GM18511 (cell line): ENCODE results near the gene SLC7A11.

ENCODE experiments used
- ATAC-seq: cut with Tn5 transposase; IDR thresholded peaks from one replicate; pipeline ENCODE4 v1.9.1; 2021; ENCODE audit warnings: mild to moderate bottlenecking, moderate library complexity; ENCODE audit not compliant: unreplicated experiment

SLC7A11 gene

GRCh38 chr4:138242076-138242833 lies at the start of gene SLC7A11:
SLC7A11 (minus strand) TSS chr4:138242349; CDS start chr4:138242069, 280 bp downstream.
- ATAC-seq: peak; percentile 98

GRCh38 chr4:138291431-138291830 lies 49.3 kb upstream of the SLC7A11 start:
- no peak for ATAC-seq

DNA sequence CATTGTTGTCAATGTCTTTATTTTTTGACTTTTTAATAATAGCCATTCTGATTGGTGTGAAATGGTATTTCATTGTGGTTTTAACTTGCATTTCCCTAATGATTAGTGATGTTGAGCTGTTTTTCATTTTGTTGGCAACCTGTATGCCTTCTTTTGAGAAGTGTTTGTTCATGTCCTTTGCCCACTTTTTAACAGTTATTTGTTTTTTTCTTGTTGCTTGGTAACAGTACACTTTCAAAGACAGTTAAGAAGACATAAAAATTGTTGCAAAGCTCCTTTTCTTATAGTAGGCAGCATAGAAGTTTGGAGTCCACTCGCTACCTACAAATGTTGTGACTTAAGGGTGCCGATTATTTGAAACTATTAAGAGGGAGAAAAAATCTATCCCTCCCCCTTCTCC lies 48.7 kb upstream of the SLC7A11 start:
- no peak for ATAC-seq

DNA sequence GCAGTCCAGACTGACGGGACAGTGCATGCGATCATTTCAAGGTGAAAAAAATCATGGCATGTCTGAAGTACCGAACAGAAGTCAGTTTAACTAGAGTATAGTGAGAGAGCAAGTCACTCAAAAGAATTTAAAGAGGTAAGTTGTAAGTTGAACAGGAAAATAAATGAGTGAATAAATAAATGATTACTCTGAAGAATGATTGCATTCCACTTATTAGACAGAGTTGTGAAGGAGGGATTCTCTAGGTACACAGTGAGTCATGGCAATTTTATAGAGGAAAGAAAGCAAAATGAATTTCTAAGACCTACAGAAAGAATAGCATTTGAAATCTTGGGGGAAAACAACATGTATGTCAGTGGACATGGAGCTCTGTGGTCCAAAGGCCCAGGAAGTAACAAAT lies 37.1 kb upstream of the SLC7A11 start:
- no peak for ATAC-seq

DNA sequence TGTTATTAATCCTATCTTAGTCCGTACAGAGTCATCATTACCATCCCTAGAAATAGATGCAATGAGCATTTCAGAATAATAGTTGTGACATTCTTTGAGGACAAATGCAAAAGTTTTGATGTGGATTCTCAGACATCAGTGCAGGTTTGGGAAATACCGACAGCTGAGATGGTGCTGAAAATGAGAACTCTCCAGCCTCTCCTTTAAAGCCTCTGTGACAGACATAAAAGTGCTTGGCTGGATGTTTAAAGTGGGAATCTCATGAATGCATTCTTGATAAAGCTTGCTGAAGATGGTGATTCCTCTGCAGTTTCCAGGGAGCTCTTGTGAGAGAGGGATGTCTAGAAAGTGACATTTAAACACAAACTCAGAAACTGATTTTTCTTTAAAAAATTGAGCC lies 35.0 kb upstream of the SLC7A11 start:
- no peak for ATAC-seq

DNA sequence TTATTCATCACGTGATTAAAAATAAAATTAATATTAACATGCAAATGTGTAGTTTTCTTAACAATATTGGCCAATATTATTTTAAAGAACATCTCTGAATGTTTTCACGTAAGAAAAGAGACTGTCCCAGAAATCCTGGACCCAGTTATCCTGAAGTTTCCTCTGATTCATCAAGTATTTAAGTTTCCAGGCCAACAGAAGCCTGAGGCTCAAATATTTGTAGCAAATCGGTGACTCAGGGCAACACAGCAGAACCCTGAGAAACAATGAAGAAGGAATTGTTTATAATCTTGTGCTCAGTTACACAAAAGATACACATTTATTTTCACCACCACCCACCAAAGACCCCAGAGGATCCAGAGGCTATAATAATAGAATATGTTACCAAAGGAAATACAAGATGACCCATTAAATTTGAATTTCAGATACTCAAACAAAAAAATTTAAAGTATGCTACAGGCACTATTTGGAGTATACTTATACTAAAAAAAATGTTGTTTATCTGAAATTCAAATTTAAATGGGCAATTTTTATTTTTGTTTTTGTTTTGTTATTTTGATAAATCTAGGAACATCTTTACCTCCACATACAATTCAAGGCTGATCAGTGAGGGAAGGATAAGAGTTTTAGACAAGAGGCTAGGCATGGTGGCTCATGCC lies 33.9 kb upstream of the SLC7A11 start:
- ATAC-seq: no peak

DNA sequence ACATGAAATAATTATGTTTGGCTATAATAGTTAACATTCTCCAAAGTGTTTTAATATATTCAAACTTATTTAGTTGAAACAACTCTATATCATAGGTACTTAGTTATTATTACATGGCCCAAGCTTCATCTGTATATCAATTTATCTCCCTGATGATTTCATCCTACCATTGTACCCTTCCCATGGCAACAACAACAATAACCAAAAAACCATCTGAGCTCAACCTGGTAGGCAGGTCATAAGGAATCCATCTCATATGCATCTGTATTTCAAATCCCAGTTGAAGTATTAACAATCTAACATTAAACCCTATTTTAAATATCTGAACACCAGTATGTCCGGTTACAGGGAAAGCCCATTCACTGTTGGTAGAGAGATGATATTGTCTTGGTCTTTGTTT lies 33.1 kb upstream of the SLC7A11 start:
- ATAC-seq: no peak

DNA sequence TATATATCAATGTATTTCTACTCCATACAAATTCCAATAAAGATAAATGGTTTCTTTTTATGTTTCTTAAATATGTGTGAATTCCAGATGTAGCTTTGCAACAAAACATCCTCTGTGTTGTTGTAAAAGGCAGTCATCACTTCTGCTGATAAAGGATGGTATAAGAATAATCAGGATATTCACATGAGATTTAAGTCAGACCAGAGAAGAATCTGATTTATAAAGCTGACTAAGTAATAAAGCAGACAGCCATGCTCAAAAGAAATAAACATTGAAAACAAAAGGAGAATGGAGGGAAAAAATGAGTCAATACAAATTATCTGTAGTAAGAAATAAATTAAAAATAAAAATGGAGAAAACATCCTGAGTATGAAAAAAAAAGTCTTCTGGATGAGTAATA lies 27.0 kb upstream of the SLC7A11 start:
- no peak for ATAC-seq

GRCh38 chr4:138267835-138268234 lies 25.7 kb upstream of the SLC7A11 start:
- ATAC-seq: no peak

DNA sequence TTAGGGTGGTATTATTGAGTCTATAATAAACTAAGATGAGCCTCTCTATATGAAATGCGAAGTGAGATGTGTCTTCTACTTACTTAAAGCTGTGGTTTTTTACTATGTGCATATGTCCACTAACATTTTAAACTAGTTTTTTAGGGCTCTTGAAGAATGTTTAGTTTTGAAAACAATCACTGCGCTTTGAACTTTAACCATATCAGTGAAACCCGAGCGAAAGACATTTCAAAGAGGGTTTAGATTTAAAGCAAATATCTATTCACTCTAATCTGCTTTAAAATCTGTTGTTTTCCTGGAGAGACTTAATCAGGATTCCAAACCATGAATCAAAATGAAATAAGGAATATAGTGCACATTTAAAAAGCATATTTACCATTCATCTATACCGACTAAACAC lies 24.8 kb upstream of the SLC7A11 start:
- ATAC-seq: no peak

GRCh38 chr4:138263247-138263816 lies 21.2 kb upstream of the SLC7A11 start:
- no peak for ATAC-seq

GRCh38 chr4:138262469-138262868 lies 20.3 kb upstream of the SLC7A11 start:
- no peak for ATAC-seq

DNA sequence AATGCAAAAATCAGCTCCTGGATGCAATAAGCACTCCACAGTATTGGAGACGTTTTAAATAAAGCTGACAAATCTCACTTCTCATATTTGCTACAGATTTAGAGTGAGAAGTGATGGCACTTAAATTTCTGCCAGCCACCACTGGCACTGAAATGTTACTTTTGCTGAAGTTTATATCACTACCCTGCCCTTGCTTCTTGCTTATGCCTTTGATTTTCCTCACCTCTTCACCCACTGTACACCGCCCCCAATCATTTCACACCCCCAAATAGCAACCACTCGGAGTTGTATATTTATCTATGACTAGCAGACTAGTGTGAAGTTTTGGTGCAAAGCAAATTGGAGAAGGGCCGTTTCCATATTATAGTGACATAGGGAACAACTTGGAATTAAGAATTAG lies 19.9 kb upstream of the SLC7A11 start:
- ATAC-seq: no peak

DNA sequence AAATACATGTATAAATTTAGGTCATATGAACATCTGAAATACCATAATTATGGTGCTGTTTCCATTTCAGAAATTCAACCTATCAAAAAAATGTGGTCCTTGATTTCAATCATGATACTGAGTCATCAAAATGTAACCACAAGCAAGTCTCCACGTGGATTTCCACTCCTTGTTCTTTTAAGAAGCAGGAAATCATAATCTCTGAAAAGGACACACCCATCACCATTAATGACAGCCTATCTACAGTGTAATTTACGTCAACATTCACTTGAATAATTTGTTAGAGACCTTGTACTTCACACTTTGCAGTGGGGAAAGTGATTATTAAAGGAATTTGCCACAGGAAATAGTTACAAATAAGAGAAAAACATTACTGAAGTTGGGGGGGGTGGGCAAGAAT lies 17.7 kb upstream of the SLC7A11 start:
- no peak for ATAC-seq

DNA sequence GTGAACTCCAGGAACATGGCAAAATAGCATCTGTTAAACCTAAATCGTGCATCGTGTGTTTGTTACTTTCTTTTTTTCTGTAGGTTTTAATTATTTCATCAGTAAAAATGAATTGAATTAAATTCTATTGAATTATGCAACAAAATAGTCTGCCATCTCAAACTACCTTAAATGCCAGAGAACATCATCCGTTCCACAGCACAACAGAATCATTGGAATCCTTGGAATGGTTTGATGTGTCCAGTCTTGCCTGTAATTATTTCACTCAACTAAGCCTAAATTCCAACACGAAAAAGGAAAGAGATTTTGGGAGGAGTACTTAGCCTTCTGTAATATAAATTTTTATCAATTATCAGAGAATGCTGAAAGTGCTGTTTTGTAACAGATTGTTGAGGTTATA lies 17.1 kb upstream of the SLC7A11 start:
- ATAC-seq: no peak

- no peak for ATAC-seq
Measured at GRCh38 chr4:138256608-138257007, 14.5 kb upstream of the SLC7A11 start.

DNA sequence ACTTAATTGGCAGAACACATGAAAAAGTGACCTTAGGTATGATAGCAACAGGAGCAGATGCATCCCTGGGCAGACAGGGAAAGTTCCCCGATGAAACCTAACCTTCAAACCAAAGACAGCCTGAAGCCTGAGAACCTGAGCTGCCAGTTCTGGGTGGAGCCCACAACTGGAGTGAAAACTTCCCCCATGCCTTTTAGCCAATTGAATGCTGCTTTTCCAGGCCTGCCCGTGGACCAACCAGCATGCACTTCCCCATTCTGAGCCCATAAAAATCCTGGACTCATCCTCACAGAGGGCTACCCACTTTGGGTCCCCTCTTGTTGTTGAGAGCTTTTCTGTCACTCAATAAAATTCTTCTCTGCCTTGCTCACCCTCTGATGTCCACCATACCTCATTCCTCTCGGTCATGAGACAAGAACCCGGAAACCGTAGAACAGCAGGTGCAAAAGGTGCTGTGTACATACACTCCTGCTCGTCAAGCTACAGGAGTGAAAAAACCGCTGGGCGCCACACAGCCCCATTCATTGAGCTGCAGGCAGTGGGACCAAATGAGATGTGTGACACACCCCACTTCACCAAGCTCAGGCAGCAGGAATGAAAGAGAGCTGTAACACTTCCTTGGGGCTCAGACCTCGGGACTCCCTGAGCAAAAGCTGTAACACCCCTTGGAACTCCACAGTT lies 13.9 kb upstream of the SLC7A11 start:
- no peak for ATAC-seq

- ATAC-seq: no peak
Measured at GRCh38 chr4:138252551-138252950, 10.4 kb upstream of the SLC7A11 start.

- ATAC-seq: no peak
Measured at GRCh38 chr4:138251938-138252337, 9.8 kb upstream of the SLC7A11 start.

- ATAC-seq: no peak
Measured at GRCh38 chr4:138249132-138249531, 7.0 kb upstream of the SLC7A11 start.

- ATAC-seq: no peak
Measured at GRCh38 chr4:138248058-138248457, 5.9 kb upstream of the SLC7A11 start.

GRCh38 chr4:138247643-138248042 lies 5.5 kb upstream of the SLC7A11 start:
- ATAC-seq: no peak
